K562 (cell line): ENCODE results near the gene CBX4. TPM values are rescaled to one million over a fixed set of nuclear protein-coding genes. Genes with fewer than 3 reads are reported as not detected.

ENCODE experiments used
- ATAC-seq: fragments of 200-7000 bp; cut with Tn5 transposase; 3 replicates; pipeline ENCODE4 v1.9.1; 2020; ENCODE audit warnings: moderate library complexity
- BruUV-seq: library from RNA; stranded (reverse); fragments of 400-500 nt; replicated peaks from 2 replicates; lab custom pipeline; 2021; lab: Mats Ljungman, UMichigan
- CTCF ChIA-PET: fragments of 300-600 bp; formaldehyde crosslinking; extraction: SDS; loops from one replicate; lab custom pipeline; 2021; ENCODE audit warnings: low intra/inter-chr PET ratio; lab: Yijun Ruan, JAX
- POLR2A ChIA-PET: fragments of 300-600, 350-650 bp; sonication (Branson Sonifier 250); formaldehyde crosslinking; extraction: SDS; loops from one replicate; lab custom pipeline; 2021; ENCODE audit warnings: antibody characterized with exemption, inconsistent platforms; lab: Yijun Ruan, JAX
- DNase-seq, 4 experiments: peaks; one replicate each; pipeline versions ENCODE4 v3.0.0 to v3.0.0-alpha.2; 2011 to 2018; ENCODE audit warnings: low spot score in 3 of 4, mixed read lengths in 3 of 4; ENCODE audit errors: extremely low read depth in 1 of 4
- FAIRE-seq: peaks from 2 replicates; lab custom pipeline; 2011; peaks lifted over from hg19 to GRCh38; lab: Jason Lieb, UNC
- H2AFZ ChIP-seq: 2 replicates; pipeline ENCODE4 v1.6.0; 2011; ENCODE audit warnings: low read depth, low read length, control low read depth, inconsistent platforms
- H3K27ac ChIP-seq: fragments of 200-600 bp; 3 replicates; pipeline ENCODE4 v1.8.0; 2011; ENCODE audit warnings: low read depth, mild to moderate bottlenecking, control low read depth, inconsistent platforms, low read length, moderate library complexity, mixed read lengths; ENCODE audit errors: extremely low read depth
- H3K27me3 ChIP-seq, 2 experiments: fragments of 300-600 bp in 1 of 2; 2 replicates in 1 of 2; 3 replicates in 1 of 2; pipeline versions ENCODE4 v1.6.0 to v1.8.0; 2011; ENCODE audit warnings: inconsistent platforms in 2 of 2, low read length in 2 of 2, mild to moderate bottlenecking in 1 of 2, mixed read lengths in 1 of 2, moderate library complexity in 1 of 2; ENCODE audit not compliant: control insufficient read depth in 2 of 2, insufficient read depth in 2 of 2
- H3K36me3 ChIP-seq: fragments of 300-600 bp; 3 replicates; pipeline ENCODE4 v1.8.0; 2011; ENCODE audit warnings: mild to moderate bottlenecking, low read length, inconsistent platforms; ENCODE audit not compliant: control insufficient read depth, insufficient read depth
- H3K4me1 ChIP-seq, 2 experiments: fragments of 200-600 bp in 1 of 2; replicated peaks in 1 of 2; 2 replicates in 1 of 2; 3 replicates in 1 of 2; pipeline versions ENCODE4 v1.5.1 to v1.8.0; 2011; ENCODE audit warnings: inconsistent platforms in 2 of 2, low read length in 2 of 2, mild to moderate bottlenecking in 1 of 2, mixed read lengths in 1 of 2, moderate library complexity in 1 of 2; ENCODE audit not compliant: control insufficient read depth in 2 of 2, insufficient read depth in 2 of 2
- H3K4me2 ChIP-seq: 2 replicates; pipeline ENCODE4 v1.6.1; 2011; ENCODE audit warnings: low read length, control low read depth, inconsistent platforms, mixed read lengths; ENCODE audit not compliant: insufficient read depth
- H3K4me3 ChIP-seq: fragments of 200-600 bp; sonication (generic), shearing (Covaris generic); 2 replicates; pipeline ENCODE4 v1.5.1; 2016; ENCODE audit warnings: control low read depth, inconsistent platforms
- H3K79me2 ChIP-seq: fragments of 200-600 bp; 3 replicates; pipeline ENCODE4 v1.8.0; 2011; ENCODE audit warnings: low read length, inconsistent platforms; ENCODE audit not compliant: control insufficient read depth, insufficient read depth
- H3K9ac ChIP-seq, 2 experiments: 2 replicates each; pipeline versions ENCODE4 v1.6.0 to v1.6.1; 2011; ENCODE audit warnings: low read depth in 2 of 2, low read length in 2 of 2, control low read depth in 1 of 2, inconsistent platforms in 1 of 2, mild to moderate bottlenecking in 1 of 2, mixed read lengths in 1 of 2; ENCODE audit not compliant: insufficient read depth in 1 of 2
- H3K9me1 ChIP-seq: one replicate; pipeline ENCODE4 v1.6.0; 2011; ENCODE audit warnings: inconsistent platforms, mild to moderate bottlenecking, low read length, moderate library complexity; ENCODE audit not compliant: control insufficient read depth, insufficient read depth
- H3K9me3 ChIP-seq: replicated peaks from 2 replicates; pipeline ENCODE4 v1.5.1; 2011; ENCODE audit warnings: low read depth, low read length, inconsistent platforms; ENCODE audit not compliant: control insufficient read depth, insufficient read depth
- H4K20me1 ChIP-seq: replicated peaks from 2 replicates; pipeline ENCODE4 v1.6.1; 2011; ENCODE audit warnings: low read length, inconsistent platforms, mixed read lengths; ENCODE audit not compliant: control insufficient read depth, insufficient read depth
- DACH1 ChIP-seq: fragments of 450-650 bp; IDR thresholded peaks from 2 replicates; pipeline ENCODE4 v1.6.1; 2018; ENCODE audit not compliant: partially characterized antibody
- POLR2G ChIP-seq: fragments of 200-400 bp; formaldehyde crosslinking; IDR thresholded peaks from 2 replicates; pipeline ENCODE4 v1.6.1; 2017; ENCODE audit warnings: low read depth, mild to moderate bottlenecking, antibody characterized with exemption, low read length, moderate library complexity
- RBFOX2 ChIP-seq: fragments of 200-400 bp; formaldehyde crosslinking; IDR thresholded peaks from 2 replicates; pipeline ENCODE4 v1.6.1; 2017; ENCODE audit warnings: low read depth, mild to moderate bottlenecking, low read length, moderate library complexity
- ZEB2 ChIP-seq: fragments of 450-650 bp; IDR thresholded peaks from 2 replicates; pipeline ENCODE4 v1.6.1; 2016
- WGBS: fragments of 100-300 bp; shearing (Covaris generic); methylation state at CpG from one replicate; pipeline ENCODE4 v1.1.6; 2016; ENCODE audit warnings: low coverage, mixed read lengths; ENCODE audit not compliant: insufficient coverage; ENCODE audit errors: missing lambda C conversion rate; 5-methylcytosine and 5-hydroxymethylcytosine counted together
- in situ Hi-C: fragments of 300-500 bp; cut with MboI; formaldehyde crosslinking; loops from 4 replicates; pipeline ENCODE4 v1.15.0; 2018; ENCODE audit warnings: inconsistent platforms, mixed read lengths
- intact Hi-C: fragments of 100-400 bp; cut with micrococcal nuclease; formaldehyde crosslinking; loops from 2 replicates; pipeline ENCODE4 v1.14.2; 2022
- polyA plus RNA-seq, 8 experiments: library from polyadenylated mRNA; depleted of rRNA in 4 of 8; stranded (reverse) in 5 of 8; unstranded in 3 of 8; fragments of >200 nt; fragmentation: Nextera tagmentation in 2 of 8; fragmentation: Illumina TruSeq in 1 of 8; extraction: Ambion mirVana in 2 of 8; extraction: Trizol in 1 of 8; gene quantifications; 2 replicates each; pipeline versions ENCODE4 v1.2.1 to v1.2.3, GENCODE V29; 2011 to 2014; ENCODE audit warnings: inconsistent platforms in 1 of 8, missing spikeins in 1 of 8
- total RNA-seq, 7 experiments: library from RNA; depleted of rRNA in 6 of 7; stranded (reverse); fragments of >200 nt in 6 of 7; fragmentation: Illumina TruSeq in 2 of 7; extraction: Trizol in 2 of 7; gene quantifications; 2 replicates each; pipeline versions ENCODE4 v1.2.1 to v1.2.3, GENCODE V29; 2011 to 2021; ENCODE audit warnings: low replicate concordance in 1 of 7

CBX4 gene
- total and polyA plus RNA-seq, 9 of the 15 experiments (the other 6 are each of a cell fraction or from before 2014, with no cell fraction given) = 0.98 to 50.5 (median 10.0) TPM

- TF ChIP-seq DACH1 = no peak
Observed at GRCh38 chr17:79842136-79842655, 3.0 kb upstream of the CBX4 start (continued).

DNA sequence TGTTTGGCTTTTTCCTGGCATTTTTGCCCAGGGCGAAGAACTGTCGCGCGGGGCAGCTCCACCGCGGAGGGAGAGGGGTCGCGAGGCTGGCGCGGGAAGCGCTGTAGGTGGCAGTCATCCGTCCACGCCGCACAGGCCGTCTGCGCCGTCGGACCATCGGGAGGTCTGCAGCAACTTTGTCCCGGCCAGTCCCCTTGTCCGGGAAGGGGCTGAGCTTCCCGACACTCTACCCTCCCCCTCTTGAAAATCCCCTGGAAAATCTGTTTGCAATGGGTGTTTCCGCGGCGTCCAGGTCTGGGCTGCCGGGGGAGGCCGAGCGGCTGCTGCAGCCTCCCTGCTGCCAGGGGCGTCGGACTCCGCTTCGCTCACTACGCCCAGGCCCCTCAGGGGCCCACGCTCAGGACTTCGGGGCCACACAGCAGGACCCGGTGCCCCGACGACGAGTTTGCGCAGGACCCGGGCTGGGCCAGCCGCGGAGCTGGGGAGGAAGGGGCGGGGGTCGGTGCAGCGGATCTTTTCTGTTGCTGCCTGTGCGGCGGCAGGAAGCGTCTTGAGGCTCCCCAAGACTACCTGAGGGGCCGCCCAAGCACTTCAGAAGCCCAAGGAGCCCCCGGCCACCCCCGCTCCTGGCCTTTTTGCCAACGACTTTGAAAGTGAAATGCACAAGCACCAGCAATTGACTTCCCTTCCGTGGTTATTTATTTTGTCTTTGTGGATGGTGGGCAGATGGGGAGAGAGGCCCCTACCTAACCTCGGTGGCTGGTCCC is 2.3 kb upstream of the CBX4 start:
- no TSS peak for BruUV-seq

More for the DNA sequence above, 2.3 kb upstream of the CBX4 start:
- no peak overlapping the region for H3K4me2 ChIP-seq
- no peak overlapping the region; a peak in 1 of 4 replicates for H3K9ac ChIP-seq
- FAIRE-seq (no peak), ATAC-seq (no peak), DNase-seq (no peak)
- ChIA-PET CTCF (no interaction called here), POLR2A (interaction anchor here (0.5 to 17.8 kb wide), 5 partner anchors 8 to 75 kb away, joined by 3 to 386 read pairs (median 4); no protein-coding TSS in a partner anchor)
- peaks cover 23 to 79% of the 10 kb centered on the region in 2 experiments for H3K4me1 ChIP-seq
- TF ChIP-seq RBFOX2 (0 out of 2 replicates have a peak, but pooled peaks have one; percentile 31), POLR2G (peak; percentile 41; the same call in 1 of the 2 replicates), ZEB2 (no peak)
- in situ Hi-C loops (no loop called here), intact Hi-C loops (no loop called here)
- H2AFZ ChIP-seq = no peak overlapping the region
- peaks cover 21% of the 10 kb centered on the region for H3K79me2 ChIP-seq
- H3K4me3 ChIP-seq = no peak overlapping the region
- no peaks in the 10 kb centered on the region for H3K9me3 ChIP-seq
- no peaks in the 10 kb centered on the region for H3K27me3 ChIP-seq
- H3K9me1 ChIP-seq = peaks cover 1% of the 10 kb centered on the region
- H3K36me3 ChIP-seq = peaks cover 12% of the 10 kb centered on the region; the same call in 1 of the 3 replicates
- no peak overlapping the region for H3K27ac ChIP-seq
- WGBS = 82% methylated on average over 10 of the region's 55 CpGs
- peaks cover 6% of the 10 kb centered on the region for H4K20me1 ChIP-seq
